Liver (tissue), 3 donors: ENCODE measurements around the gene KLHL14.

Source experiments
- CTCF ChIP-seq: fragments of 150-350 bp; IDR thresholded peaks from 2 replicates; pipeline ENCODE4 v1.5.1; 2017; ENCODE audit warnings: improper control_type of control experiment, low read depth, low read length; ENCODE audit not compliant: missing input control
- EGR1 ChIP-seq, 2 donors: IDR thresholded peaks; 2 replicates each; pipeline ENCODE4 v1.6.1; 2016 to 2018; ENCODE audit warnings: antibody characterized with exemption in 2 of 2, low read depth in 2 of 2
- FOXA1 ChIP-seq: IDR thresholded peaks from 2 replicates; pipeline ENCODE4 v1.6.1; 2016; ENCODE audit warnings: antibody characterized with exemption
- GABPA ChIP-seq, 2 donors: IDR thresholded peaks in 1 of 2; conservative IDR thresholded peaks in 1 of 2; 2 replicates each; pipeline ENCODE4 v1.6.1; 2016; ENCODE audit warnings: antibody characterized with exemption in 2 of 2, mild to moderate bottlenecking in 1 of 2, moderate library complexity in 1 of 2
- HNF4A ChIP-seq, 2 donors: conservative IDR thresholded peaks; 2 replicates each; pipeline ENCODE4 v1.6.1; 2016; ENCODE audit warnings: antibody characterized with exemption in 2 of 2, mild to moderate bottlenecking in 2 of 2
- JUND ChIP-seq, 2 donors: IDR thresholded peaks; 2 replicates each; pipeline ENCODE4 v1.6.1; 2016; ENCODE audit warnings: antibody characterized with exemption in 2 of 2
- MAX ChIP-seq: IDR thresholded peaks from 2 replicates; pipeline ENCODE4 v1.6.1; 2016; ENCODE audit warnings: antibody characterized with exemption
- RAD21 ChIP-seq, 2 donors: IDR thresholded peaks; 2 replicates each; pipeline ENCODE4 v1.6.1; 2016; ENCODE audit warnings: antibody characterized with exemption in 2 of 2, mild to moderate bottlenecking in 2 of 2
- SP1 ChIP-seq: IDR thresholded peaks from 2 replicates; pipeline ENCODE4 v1.6.1; 2018; ENCODE audit warnings: antibody characterized with exemption, mild to moderate bottlenecking
- TAF1 ChIP-seq: conservative IDR thresholded peaks from 2 replicates; pipeline ENCODE4 v1.6.1; 2016; ENCODE audit warnings: antibody characterized with exemption, mild to moderate bottlenecking
- YY1 ChIP-seq: IDR thresholded peaks from 2 replicates; pipeline ENCODE4 v1.6.1; 2016; ENCODE audit warnings: antibody characterized with exemption, mild to moderate bottlenecking
- ZBTB33 ChIP-seq: IDR thresholded peaks from 2 replicates; pipeline ENCODE4 v1.6.1; 2016; ENCODE audit warnings: antibody characterized with exemption
- TF ChIP-seq, protein P1 (sequence below): IDR thresholded peaks from 2 replicates; pipeline ENCODE4 v1.6.1; 2016; ENCODE audit warnings: antibody characterized with exemption
- TF ChIP-seq, protein P2 (sequence below): IDR thresholded peaks from 2 replicates; pipeline ENCODE4 v1.6.1; 2016; ENCODE audit warnings: antibody characterized with exemption, mild to moderate bottlenecking
- donor health status: healthy.
- donor health status: healthy.

DNA sequence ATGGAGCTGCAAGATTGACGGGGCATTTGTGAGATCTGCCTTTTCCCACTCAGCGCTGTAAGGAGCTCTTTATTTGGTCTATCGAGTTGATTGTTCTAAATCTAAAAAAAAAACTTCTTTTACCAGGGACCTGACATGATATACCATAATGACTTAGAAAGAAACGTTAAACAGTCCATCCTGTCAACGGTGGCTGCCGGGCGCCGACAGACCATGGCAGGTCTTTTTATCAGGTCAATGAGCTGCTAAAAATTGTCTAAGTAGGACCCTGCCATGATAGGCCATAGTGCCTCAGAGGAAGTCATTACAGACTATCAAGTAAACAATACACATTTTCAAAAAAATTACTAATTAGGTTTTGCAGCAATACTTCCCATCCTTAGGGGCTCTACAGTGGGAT lies 87.9 kb downstream of the KLHL14 start:
- TF ChIP-seq CTCF, result no peak
- no peak for TF ChIP-seq FOXA1
- TF ChIP-seq, protein P1, sequence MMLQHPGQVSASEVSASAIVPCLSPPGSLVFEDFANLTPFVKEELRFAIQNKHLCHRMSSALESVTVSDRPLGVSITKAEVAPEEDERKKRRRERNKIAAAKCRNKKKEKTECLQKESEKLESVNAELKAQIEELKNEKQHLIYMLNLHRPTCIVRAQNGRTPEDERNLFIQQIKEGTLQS, result no peak
- TF ChIP-seq RAD21 (IDR thresholded peaks at IDR 0.05), result no peak
- TF ChIP-seq JUND (IDR thresholded peaks at IDR 0.05), result no peak
- no peak for TF ChIP-seq TAF1
- TF ChIP-seq, protein P2, sequence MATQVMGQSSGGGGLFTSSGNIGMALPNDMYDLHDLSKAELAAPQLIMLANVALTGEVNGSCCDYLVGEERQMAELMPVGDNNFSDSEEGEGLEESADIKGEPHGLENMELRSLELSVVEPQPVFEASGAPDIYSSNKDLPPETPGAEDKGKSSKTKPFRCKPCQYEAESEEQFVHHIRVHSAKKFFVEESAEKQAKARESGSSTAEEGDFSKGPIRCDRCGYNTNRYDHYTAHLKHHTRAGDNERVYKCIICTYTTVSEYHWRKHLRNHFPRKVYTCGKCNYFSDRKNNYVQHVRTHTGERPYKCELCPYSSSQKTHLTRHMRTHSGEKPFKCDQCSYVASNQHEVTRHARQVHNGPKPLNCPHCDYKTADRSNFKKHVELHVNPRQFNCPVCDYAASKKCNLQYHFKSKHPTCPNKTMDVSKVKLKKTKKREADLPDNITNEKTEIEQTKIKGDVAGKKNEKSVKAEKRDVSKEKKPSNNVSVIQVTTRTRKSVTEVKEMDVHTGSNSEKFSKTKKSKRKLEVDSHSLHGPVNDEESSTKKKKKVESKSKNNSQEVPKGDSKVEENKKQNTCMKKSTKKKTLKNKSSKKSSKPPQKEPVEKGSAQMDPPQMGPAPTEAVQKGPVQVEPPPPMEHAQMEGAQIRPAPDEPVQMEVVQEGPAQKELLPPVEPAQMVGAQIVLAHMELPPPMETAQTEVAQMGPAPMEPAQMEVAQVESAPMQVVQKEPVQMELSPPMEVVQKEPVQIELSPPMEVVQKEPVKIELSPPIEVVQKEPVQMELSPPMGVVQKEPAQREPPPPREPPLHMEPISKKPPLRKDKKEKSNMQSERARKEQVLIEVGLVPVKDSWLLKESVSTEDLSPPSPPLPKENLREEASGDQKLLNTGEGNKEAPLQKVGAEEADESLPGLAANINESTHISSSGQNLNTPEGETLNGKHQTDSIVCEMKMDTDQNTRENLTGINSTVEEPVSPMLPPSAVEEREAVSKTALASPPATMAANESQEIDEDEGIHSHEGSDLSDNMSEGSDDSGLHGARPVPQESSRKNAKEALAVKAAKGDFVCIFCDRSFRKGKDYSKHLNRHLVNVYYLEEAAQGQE, result no peak
- TF ChIP-seq YY1, result no peak
- TF ChIP-seq SP1, result no peak
- TF ChIP-seq ZBTB33, result no peak
- TF ChIP-seq MAX, result no peak
- TF ChIP-seq HNF4A (conservative IDR thresholded peaks at IDR 0.05), result no peak
- TF ChIP-seq GABPA (IDR thresholded peaks at IDR 0.05 in 1 of 2, conservative IDR thresholded peaks at IDR 0.05 in 1 of 2), result no peak
- TF ChIP-seq EGR1 (IDR thresholded peaks at IDR 0.05; ENCODE audit: low read depth in 2 of 2), result no peak
